C4-2B (cell line): ENCODE results near the gene JAML.
"Not testable (repeated sequence)": the region's sequence is repeated elsewhere in the genome, so short reads cannot be mapped to it uniquely, and the experiment has no call there.

Source experiments
- H3K27ac ChIP-seq: fragments of 450-650 bp; 2 replicates; pipeline ENCODE4 v1.5.1; 2017
- CTCF ChIP-seq: fragments of 450-650 bp; conservative IDR thresholded peaks from 2 replicates; pipeline ENCODE4 v1.5.1; 2017; ENCODE audit warnings: mild to moderate bottlenecking
- ZFX ChIP-seq: fragments of 450-650 bp; IDR thresholded peaks from 2 replicates; pipeline ENCODE4 v1.6.1; 2017

Gene JAML

GRCh38 chr11:118199135-118199534 lies 25.7 kb downstream of the JAML start:
- no peak overlapping the region for H3K27ac ChIP-seq
- TF ChIP-seq CTCF (no peak), ZFX (no peak)

- H3K27ac ChIP-seq, result no peak overlapping the region
- no peak for TF ChIP-seq ZFX
- peak; percentile 96 for TF ChIP-seq CTCF
Measured at GRCh38 chr11:118198370-118198769, 26.4 kb downstream of the JAML start.

- no peak overlapping the region for H3K27ac ChIP-seq
Measured at GRCh38 chr11:118194835-118195627, 29.8 kb downstream of the JAML start.

GRCh38 chr11:118193910-118194566 lies 30.8 kb downstream of the JAML start:
- no peak overlapping the region for H3K27ac ChIP-seq
- TF ChIP-seq ZFX, result no peak
- TF ChIP-seq CTCF, result no peak

More at GRCh38 chr11:118194835-118195627, 29.8 kb downstream of the JAML start:
- TF ChIP-seq CTCF, result no peak
- no peak for TF ChIP-seq ZFX

GRCh38 chr11:118192817-118193216 lies 32.0 kb downstream of the JAML start:
- not testable (repeated sequence) for H3K27ac ChIP-seq

GRCh38 chr11:118190942-118191506 lies 33.8 kb downstream of the JAML start:
- not testable (repeated sequence) for H3K27ac ChIP-seq

- H3K27ac ChIP-seq, result no peak overlapping the region
- TF ChIP-seq CTCF, result no peak
- TF ChIP-seq ZFX, result no peak
Measured at GRCh38 chr11:118186346-118187107, 38.3 kb downstream of the JAML start.
